DOHH2 (cell line): ENCODE data around the gene SLIT2.

ENCODE experiments used
- H3F3A ChIP-seq: fragments of 200-600 bp; sonication (generic), shearing (Covaris generic); 2 replicates; pipeline ENCODE4 v1.6.0; 2016; ENCODE audit warnings: antibody characterized with exemption, mild to moderate bottlenecking; ENCODE audit not compliant: control insufficient read depth, insufficient read depth
- H3K27ac ChIP-seq: fragments of 200-600 bp; sonication (generic); 2 replicates; pipeline ENCODE4 v1.5.1; 2014; ENCODE audit warnings: low read depth, mild to moderate bottlenecking, low read length, moderate library complexity
- H3K27me3 ChIP-seq: fragments of 200-600 bp; sonication (generic); 2 replicates; pipeline ENCODE4 v1.6.1; 2014; ENCODE audit warnings: mild to moderate bottlenecking, low read length, mixed read lengths; ENCODE audit not compliant: control insufficient read depth
- H3K36me3 ChIP-seq: fragments of 200-600 bp; sonication (generic); 2 replicates; pipeline ENCODE4 v1.6.1; 2014; ENCODE audit warnings: mild to moderate bottlenecking, low read length, moderate library complexity, mixed read lengths; ENCODE audit not compliant: control insufficient read depth
- H3K4me1 ChIP-seq: fragments of 200-600 bp; sonication (generic); 2 replicates; pipeline ENCODE4 v1.6.1; 2014; ENCODE audit warnings: mild to moderate bottlenecking, low read length, mixed read lengths; ENCODE audit not compliant: control insufficient read depth
- H3K4me2 ChIP-seq: fragments of 200-600 bp; sonication (generic); 2 replicates; pipeline ENCODE4 v1.6.0; 2014; ENCODE audit warnings: mild to moderate bottlenecking, low read length, moderate library complexity
- H3K4me3 ChIP-seq: fragments of 200-600 bp; sonication (generic); 2 replicates; pipeline ENCODE4 v1.5.1; 2014; ENCODE audit warnings: mild to moderate bottlenecking, low read length, mixed read lengths
- H3K79me2 ChIP-seq: fragments of 200-600 bp; sonication (generic); 2 replicates; pipeline ENCODE4 v1.6.1; 2014; ENCODE audit warnings: mild to moderate bottlenecking, low read length, mixed read lengths; ENCODE audit not compliant: control insufficient read depth
- H3K9me2 ChIP-seq: fragments of 200-600 bp; sonication (generic); replicated peaks from 2 replicates; pipeline ENCODE4 v1.6.1; 2014; ENCODE audit warnings: mild to moderate bottlenecking, low read length, mixed read lengths; ENCODE audit not compliant: control insufficient read depth
- H3K9me3 ChIP-seq: fragments of 200-600 bp; sonication (generic); 2 replicates; pipeline ENCODE4 v1.6.1; 2014; ENCODE audit warnings: antibody characterized with exemption, low read length, mixed read lengths; ENCODE audit not compliant: control insufficient read depth, insufficient read depth
- H4K20me1 ChIP-seq: fragments of 200-600 bp; sonication (generic); 2 replicates; pipeline ENCODE4 v1.6.0; 2014; ENCODE audit warnings: low read depth, mild to moderate bottlenecking, antibody characterized with exemption, low read length, moderate library complexity; ENCODE audit not compliant: control insufficient read depth, insufficient read depth
- EZH2phosphoT487 ChIP-seq: fragments of 200-600 bp; sonication (generic); IDR thresholded peaks from 2 replicates; pipeline ENCODE4 v1.6.1; 2017; ENCODE audit warnings: borderline replicate concordance, mild to moderate bottlenecking, antibody characterized with exemption, low read length, moderate library complexity, mixed read lengths
- TF ChIP-seq, protein P1 (sequence below): fragments of 200-600 bp; sonication (generic); IDR thresholded peaks from one replicate; pipeline ENCODE4 v1.5.1; 2014; ENCODE audit warnings: antibody characterized with exemption, mild to moderate bottlenecking, low read depth, low read length; ENCODE audit not compliant: poor library complexity, severe bottlenecking

SLIT2 gene

DNA sequence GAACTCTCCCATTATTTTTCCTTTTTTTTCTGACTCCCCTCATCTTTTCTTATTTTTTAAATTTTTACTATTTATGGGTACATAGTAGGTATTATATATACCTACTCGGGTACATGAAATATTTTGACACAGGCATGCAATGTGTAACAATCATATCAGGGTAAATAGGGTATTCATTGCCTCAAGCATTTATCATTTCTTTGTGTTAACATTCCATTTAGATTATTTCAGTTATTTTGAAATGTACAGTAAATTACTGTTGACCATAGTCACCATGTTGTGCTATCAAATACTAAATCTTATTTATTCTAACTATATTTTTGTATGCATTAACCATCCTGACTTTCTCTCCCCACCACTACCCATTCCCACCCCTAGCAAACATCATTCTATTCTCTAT, 33.8 kb upstream of the SLIT2 start:
- no peaks in the 10 kb centered on the region for H3K4me1 ChIP-seq
- no peaks in the 10 kb centered on the region for H3K9me2 ChIP-seq
- H3K36me3 ChIP-seq = no peaks in the 10 kb centered on the region
- H3F3A ChIP-seq = no peaks in the 10 kb centered on the region
- no peaks in the 10 kb centered on the region for H4K20me1 ChIP-seq
- H3K9me3 ChIP-seq = no peaks in the 10 kb centered on the region
- H3K79me2 ChIP-seq = no peaks in the 10 kb centered on the region
- no peak overlapping the region for H3K4me3 ChIP-seq
- H3K4me2 ChIP-seq = no peak overlapping the region
- TF ChIP-seq, protein P1, sequence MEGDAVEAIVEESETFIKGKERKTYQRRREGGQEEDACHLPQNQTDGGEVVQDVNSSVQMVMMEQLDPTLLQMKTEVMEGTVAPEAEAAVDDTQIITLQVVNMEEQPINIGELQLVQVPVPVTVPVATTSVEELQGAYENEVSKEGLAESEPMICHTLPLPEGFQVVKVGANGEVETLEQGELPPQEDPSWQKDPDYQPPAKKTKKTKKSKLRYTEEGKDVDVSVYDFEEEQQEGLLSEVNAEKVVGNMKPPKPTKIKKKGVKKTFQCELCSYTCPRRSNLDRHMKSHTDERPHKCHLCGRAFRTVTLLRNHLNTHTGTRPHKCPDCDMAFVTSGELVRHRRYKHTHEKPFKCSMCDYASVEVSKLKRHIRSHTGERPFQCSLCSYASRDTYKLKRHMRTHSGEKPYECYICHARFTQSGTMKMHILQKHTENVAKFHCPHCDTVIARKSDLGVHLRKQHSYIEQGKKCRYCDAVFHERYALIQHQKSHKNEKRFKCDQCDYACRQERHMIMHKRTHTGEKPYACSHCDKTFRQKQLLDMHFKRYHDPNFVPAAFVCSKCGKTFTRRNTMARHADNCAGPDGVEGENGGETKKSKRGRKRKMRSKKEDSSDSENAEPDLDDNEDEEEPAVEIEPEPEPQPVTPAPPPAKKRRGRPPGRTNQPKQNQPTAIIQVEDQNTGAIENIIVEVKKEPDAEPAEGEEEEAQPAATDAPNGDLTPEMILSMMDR = no peak
- no peak for TF ChIP-seq EZH2phosphoT487
- H3K27me3 ChIP-seq = no peaks in the 10 kb centered on the region
- H3K27ac ChIP-seq = no peak overlapping the region

DNA sequence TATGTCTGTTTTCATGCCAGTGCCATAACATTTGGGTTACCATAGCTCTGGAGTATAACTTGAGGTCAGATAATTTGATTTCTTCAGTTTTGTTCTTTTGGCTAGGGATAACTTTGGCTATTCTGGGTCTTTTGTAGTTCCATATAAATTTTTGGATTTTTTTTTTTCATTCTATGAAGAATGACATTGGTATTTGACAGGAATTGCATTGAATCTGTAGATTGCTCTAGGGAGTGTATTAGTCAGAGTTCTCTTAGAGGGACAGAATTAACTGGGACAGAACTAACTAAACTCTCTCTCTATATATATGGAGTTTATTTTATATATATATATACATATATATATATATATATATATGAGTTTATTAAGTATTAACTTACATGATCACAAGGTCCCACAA, 32.2 kb upstream of the SLIT2 start:
- Histone ChIP-seq H3F3A (no peaks in the 10 kb centered on the region), H3K36me3 (no peaks in the 10 kb centered on the region), H3K27me3 (no peaks in the 10 kb centered on the region), H3K4me3 (no peak overlapping the region), H3K79me2 (no peaks in the 10 kb centered on the region), H3K27ac (no peak overlapping the region), H3K9me3 (no peaks in the 10 kb centered on the region), H3K4me2 (no peak overlapping the region), H4K20me1 (no peaks in the 10 kb centered on the region), H3K4me1 (no peaks in the 10 kb centered on the region), H3K9me2 (no peaks in the 10 kb centered on the region)
- TF ChIP-seq, protein P1 = no peak
- TF ChIP-seq EZH2phosphoT487 = no peak

DNA sequence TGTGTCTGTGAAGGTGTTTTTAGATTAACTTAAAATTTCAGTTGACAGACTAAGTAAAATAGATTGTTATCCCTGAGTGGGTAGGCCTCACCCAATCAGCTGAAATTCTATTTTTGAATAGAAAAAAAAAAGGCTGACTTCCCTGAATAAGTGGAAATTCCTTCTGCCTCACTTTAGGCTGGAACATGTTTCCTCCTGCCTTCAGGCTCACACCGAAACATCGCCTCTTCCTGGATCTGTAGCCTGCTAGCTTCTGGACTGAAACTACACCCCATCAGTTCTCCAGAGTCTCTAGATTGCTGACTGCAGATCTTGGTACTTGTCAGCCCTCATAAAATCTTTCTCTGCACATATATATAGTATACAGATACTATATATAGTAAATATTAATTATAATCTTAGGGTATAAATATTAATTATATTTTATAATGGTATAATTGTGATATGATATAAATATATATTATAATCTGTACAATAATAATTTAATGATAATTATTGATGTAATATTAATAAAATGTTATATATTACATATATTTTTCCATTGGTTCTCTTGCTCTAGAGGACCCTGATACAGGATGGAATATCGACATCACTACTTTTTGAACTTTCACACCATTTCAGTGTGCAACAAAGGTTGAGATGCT, 13.7 kb upstream of the SLIT2 start:
- no peak for TF ChIP-seq EZH2phosphoT487
- TF ChIP-seq, protein P1 = no peak
- Histone ChIP-seq H4K20me1 (no peaks in the 10 kb centered on the region), H3K9me2 (no peaks in the 10 kb centered on the region), H3K4me2 (no peak overlapping the region), H3K4me3 (no peak overlapping the region), H3F3A (no peaks in the 10 kb centered on the region), H3K9me3 (no peaks in the 10 kb centered on the region), H3K79me2 (no peaks in the 10 kb centered on the region), H3K27ac (no peak overlapping the region), H3K27me3 (no peaks in the 10 kb centered on the region), H3K36me3 (no peaks in the 10 kb centered on the region), H3K4me1 (no peaks in the 10 kb centered on the region)
